Testis (tissue), 2 donors: ENCODE data around the gene PPTC7.

ENCODE experiments used
- POLR2A ChIP-seq: fragments of 450-650 bp; IDR thresholded peaks from one replicate; pipeline ENCODE4 v1.6.1; 2017; ENCODE audit warnings: antibody characterized with exemption, mild to moderate bottlenecking, moderate library complexity
- TF ChIP-seq, protein P1 (sequence below), 3 experiments: fragments of 450-650 bp in 2 of 3; fragments of 200-600 bp in 1 of 3; sonication (generic) in 1 of 3; IDR thresholded peaks; one replicate each; pipeline ENCODE4 v1.5.1; 2016 to 2019; ENCODE audit warnings: antibody characterized with exemption in 3 of 3, mild to moderate bottlenecking in 2 of 3, moderate library complexity in 1 of 3

DNA sequence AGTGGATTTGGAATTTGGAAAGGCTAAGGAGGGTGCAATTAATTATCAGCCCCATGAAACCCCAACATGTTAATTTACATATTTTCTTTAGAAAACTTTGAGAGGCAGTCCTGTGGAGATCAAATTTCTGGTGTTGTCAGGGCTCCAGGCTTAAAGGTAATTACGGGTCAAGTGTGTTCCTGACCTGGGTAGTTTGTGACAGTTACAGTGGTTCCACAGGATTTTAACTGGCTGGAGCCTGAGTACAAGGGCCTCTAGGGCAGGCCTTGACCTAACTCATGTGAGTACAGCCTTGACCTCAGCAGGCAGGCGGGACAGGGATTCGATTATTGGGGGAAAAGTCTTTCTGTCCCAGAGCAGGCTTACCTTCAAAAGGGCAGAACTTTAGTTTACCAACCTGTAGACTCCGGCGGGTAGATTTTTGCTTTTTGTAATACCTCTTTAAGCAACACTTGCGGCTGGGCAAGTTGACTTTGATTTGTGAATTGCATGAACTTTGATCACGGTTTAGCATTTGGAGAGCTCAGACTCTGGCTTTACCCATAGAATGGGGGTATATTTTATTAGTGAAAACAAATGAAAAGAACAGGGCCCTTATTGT lies 8.4 kb upstream of the PPTC7 start:
- TF ChIP-seq, protein P1, sequence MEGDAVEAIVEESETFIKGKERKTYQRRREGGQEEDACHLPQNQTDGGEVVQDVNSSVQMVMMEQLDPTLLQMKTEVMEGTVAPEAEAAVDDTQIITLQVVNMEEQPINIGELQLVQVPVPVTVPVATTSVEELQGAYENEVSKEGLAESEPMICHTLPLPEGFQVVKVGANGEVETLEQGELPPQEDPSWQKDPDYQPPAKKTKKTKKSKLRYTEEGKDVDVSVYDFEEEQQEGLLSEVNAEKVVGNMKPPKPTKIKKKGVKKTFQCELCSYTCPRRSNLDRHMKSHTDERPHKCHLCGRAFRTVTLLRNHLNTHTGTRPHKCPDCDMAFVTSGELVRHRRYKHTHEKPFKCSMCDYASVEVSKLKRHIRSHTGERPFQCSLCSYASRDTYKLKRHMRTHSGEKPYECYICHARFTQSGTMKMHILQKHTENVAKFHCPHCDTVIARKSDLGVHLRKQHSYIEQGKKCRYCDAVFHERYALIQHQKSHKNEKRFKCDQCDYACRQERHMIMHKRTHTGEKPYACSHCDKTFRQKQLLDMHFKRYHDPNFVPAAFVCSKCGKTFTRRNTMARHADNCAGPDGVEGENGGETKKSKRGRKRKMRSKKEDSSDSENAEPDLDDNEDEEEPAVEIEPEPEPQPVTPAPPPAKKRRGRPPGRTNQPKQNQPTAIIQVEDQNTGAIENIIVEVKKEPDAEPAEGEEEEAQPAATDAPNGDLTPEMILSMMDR (IDR thresholded peaks at IDR 0.05): no peak
- no peak for TF ChIP-seq POLR2A
